Nucleus accumbens (tissue), 56 donors: ENCODE data around the gene NXPE3.

Source experiments
- DNase-seq, 56 donors: peaks; one replicate each; lab custom pipeline; 2025; lab: John Stamatoyannopoulos, UW

The NXPE3 gene

GRCh38 chr3:101867996-101868395 lies 89.0 kb downstream of the NXPE3 start:
- DNase-seq: no peak

- no peak for DNase-seq
Measured at GRCh38 chr3:101868534-101869464, 89.8 kb downstream of the NXPE3 start.

- no peak for DNase-seq
Measured at GRCh38 chr3:101870138-101870537, 91.1 kb downstream of the NXPE3 start.

- no peak for DNase-seq
Measured at GRCh38 chr3:101873619-101874018, 94.6 kb downstream of the NXPE3 start.

- no peak for DNase-seq
Measured at GRCh38 chr3:101876142-101876541, 97.1 kb downstream of the NXPE3 start.
